Ascending aorta (tissue), 2 donors: ENCODE data around the gene WNT3A. TPM values are rescaled to one million over a fixed set of nuclear protein-coding genes. Genes with fewer than 3 reads are reported as not detected.

Source experiments
- DNase-seq, 2 donors: peaks; one replicate each; pipeline ENCODE4 v3.0.0-alpha.2; 2019; ENCODE audit warnings: low spot score in 2 of 2
- H3K27ac ChIP-seq, 2 donors: fragments of 200-600 bp; sonication (generic); one replicate each; pipeline ENCODE4 v1.5.1; 2016 to 2017; ENCODE audit warnings: mild to moderate bottlenecking in 1 of 2
- H3K27me3 ChIP-seq: fragments of 200-600 bp; sonication (generic); one replicate; pipeline ENCODE4 v1.5.1; 2017
- H3K36me3 ChIP-seq, 2 donors: fragments of 200-600 bp; sonication (generic); one replicate each; pipeline ENCODE4 v1.5.1; 2016
- H3K4me1 ChIP-seq, 2 donors: fragments of 200-600 bp; sonication (generic); one replicate each; pipeline ENCODE4 v1.5.1; 2016 to 2017; ENCODE audit warnings: mild to moderate bottlenecking in 1 of 2
- H3K4me3 ChIP-seq, 2 donors: fragments of 200-600 bp; sonication (generic); one replicate each; pipeline ENCODE4 v1.5.1; 2016 to 2017; ENCODE audit warnings: mild to moderate bottlenecking in 1 of 2
- H3K9me3 ChIP-seq, 2 donors: fragments of 200-600 bp; sonication (generic); one replicate each; pipeline ENCODE4 v1.5.1; 2016
- CTCF ChIP-seq, 3 experiments: fragments of 200-600 bp in 2 of 3; fragments of 450-650 bp in 1 of 3; sonication (generic) in 2 of 3; IDR thresholded peaks; one replicate each; pipeline ENCODE4 v1.5.1; 2016 to 2019; ENCODE audit warnings: antibody characterized with exemption in 3 of 3, mild to moderate bottlenecking in 1 of 3, moderate library complexity in 1 of 3
- intact Hi-C: fragments of 100-400 bp; cut with DNase I; formaldehyde crosslinking; loops from one replicate; pipeline ENCODE4 v1.15.1; 2023
- total RNA-seq: library from RNA; depleted of rRNA; stranded (reverse); fragments of >200 nt; gene quantifications from one replicate; pipeline ENCODE4 v1.1.0, GENCODE V29; 2016

Gene WNT3A
- total RNA-seq, 1 donor from 2014 or later: not detected

DNA sequence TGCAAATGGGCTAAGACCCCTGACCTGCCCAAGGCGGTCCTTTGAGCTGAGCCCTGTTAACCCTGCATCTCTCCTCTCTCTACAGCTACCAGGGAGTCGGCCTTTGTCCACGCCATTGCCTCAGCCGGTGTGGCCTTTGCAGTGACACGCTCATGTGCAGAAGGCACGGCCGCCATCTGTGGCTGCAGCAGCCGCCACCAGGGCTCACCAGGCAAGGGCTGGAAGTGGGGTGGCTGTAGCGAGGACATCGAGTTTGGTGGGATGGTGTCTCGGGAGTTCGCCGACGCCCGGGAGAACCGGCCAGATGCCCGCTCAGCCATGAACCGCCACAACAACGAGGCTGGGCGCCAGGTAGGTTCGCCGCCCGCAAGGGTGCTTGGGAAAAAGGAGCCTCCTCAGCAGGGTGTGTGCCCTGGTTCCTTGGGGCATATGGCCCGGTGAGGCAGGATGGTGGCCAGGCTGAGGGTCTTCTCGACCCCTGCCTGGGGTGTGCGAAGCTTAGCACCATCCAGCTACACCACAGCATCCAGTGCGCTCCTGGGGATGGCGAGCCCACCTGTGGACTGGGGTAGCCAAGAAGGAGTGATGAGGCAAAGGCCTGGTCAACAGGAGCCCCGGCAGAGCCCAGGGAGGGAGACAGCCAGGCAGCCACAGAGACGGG lies 43.9 kb downstream of the WNT3A start:
- DNase-seq: no peak
- intact Hi-C loops: no loop called here
- Histone ChIP-seq H3K27me3 (no peaks in the 10 kb centered on the region), H3K36me3 (no peaks in the 10 kb centered on the region), H3K4me1 (no peaks in the 10 kb centered on the region), H3K4me3 (no peak overlapping the region), H3K27ac (no peak overlapping the region), H3K9me3 (no peaks in the 10 kb centered on the region)
- TF ChIP-seq CTCF (IDR thresholded peaks at IDR 0.05): no peak

GRCh38 chr1:228058172-228058948 lies 51.6 kb downstream of the WNT3A start:
- H3K9me3 ChIP-seq: no peaks in the 10 kb centered on the region
- no peak for TF ChIP-seq CTCF (IDR thresholded peaks at IDR 0.05)
- H3K4me1 ChIP-seq: no peaks in the 10 kb centered on the region
- H3K4me3 ChIP-seq: no peak overlapping the region
- H3K27ac ChIP-seq: no peak overlapping the region
- intact Hi-C loops: no loop called here
- H3K27me3 ChIP-seq: peaks cover 34% of the 10 kb centered on the region
- DNase-seq: no peak
- no peaks in the 10 kb centered on the region for H3K36me3 ChIP-seq

DNA sequence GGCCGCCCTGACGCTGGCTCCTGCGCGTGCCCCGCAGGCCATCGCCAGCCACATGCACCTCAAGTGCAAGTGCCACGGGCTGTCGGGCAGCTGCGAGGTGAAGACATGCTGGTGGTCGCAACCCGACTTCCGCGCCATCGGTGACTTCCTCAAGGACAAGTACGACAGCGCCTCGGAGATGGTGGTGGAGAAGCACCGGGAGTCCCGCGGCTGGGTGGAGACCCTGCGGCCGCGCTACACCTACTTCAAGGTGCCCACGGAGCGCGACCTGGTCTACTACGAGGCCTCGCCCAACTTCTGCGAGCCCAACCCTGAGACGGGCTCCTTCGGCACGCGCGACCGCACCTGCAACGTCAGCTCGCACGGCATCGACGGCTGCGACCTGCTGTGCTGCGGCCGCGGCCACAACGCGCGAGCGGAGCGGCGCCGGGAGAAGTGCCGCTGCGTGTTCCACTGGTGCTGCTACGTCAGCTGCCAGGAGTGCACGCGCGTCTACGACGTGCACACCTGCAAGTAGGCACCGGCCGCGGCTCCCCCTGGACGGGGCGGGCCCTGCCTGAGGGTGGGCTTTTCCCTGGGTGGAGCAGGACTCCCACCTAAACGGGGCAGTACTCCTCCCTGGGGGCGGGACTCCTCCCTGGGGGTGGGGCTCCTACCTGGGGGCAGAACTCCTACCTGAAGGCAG lies 52.3 kb downstream of the WNT3A start:
- H3K9me3 ChIP-seq: no peaks in the 10 kb centered on the region
- peaks cover 34% of the 10 kb centered on the region for H3K27me3 ChIP-seq
- peak in 1 of 2 donors; percentile 57 for DNase-seq
- no peak overlapping the region for H3K27ac ChIP-seq
- no peaks in the 10 kb centered on the region for H3K4me1 ChIP-seq
- intact Hi-C loops: no loop called here
- H3K36me3 ChIP-seq: no peaks in the 10 kb centered on the region
- TF ChIP-seq CTCF (IDR thresholded peaks at IDR 0.05): no peak
- no peak overlapping the region for H3K4me3 ChIP-seq

DNA sequence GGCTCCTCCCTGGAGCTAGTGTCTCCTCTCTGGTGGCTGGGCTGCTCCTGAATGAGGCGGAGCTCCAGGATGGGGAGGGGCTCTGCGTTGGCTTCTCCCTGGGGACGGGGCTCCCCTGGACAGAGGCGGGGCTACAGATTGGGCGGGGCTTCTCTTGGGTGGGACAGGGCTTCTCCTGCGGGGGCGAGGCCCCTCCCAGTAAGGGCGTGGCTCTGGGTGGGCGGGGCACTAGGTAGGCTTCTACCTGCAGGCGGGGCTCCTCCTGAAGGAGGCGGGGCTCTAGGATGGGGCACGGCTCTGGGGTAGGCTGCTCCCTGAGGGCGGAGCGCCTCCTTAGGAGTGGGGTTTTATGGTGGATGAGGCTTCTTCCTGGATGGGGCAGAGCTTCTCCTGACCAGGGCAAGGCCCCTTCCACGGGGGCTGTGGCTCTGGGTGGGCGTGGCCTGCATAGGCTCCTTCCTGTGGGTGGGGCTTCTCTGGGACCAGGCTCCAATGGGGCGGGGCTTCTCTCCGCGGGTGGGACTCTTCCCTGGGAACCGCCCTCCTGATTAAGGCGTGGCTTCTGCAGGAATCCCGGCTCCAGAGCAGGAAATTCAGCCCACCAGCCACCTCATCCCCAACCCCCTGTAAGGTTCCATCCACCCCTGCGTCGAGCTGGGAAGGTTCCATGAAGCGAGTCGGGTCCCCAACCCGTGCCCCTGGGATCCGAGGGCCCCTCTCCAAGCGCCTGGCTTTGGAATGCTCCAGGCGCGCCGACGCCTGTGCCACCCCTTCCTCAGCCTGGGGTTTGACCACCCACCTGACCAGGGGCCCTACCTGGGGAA lies 53.0 kb downstream of the WNT3A start:
- Histone ChIP-seq H3K4me1 (no peaks in the 10 kb centered on the region), H3K4me3 (no peak overlapping the region), H3K9me3 (no peaks in the 10 kb centered on the region), H3K36me3 (no peaks in the 10 kb centered on the region), H3K27me3 (peaks cover 34% of the 10 kb centered on the region), H3K27ac (no peak overlapping the region)
- intact Hi-C loops: no loop called here
- peak in 1 of 2 donors; percentile 64 for DNase-seq
- no peak for TF ChIP-seq CTCF (IDR thresholded peaks at IDR 0.05)

DNA sequence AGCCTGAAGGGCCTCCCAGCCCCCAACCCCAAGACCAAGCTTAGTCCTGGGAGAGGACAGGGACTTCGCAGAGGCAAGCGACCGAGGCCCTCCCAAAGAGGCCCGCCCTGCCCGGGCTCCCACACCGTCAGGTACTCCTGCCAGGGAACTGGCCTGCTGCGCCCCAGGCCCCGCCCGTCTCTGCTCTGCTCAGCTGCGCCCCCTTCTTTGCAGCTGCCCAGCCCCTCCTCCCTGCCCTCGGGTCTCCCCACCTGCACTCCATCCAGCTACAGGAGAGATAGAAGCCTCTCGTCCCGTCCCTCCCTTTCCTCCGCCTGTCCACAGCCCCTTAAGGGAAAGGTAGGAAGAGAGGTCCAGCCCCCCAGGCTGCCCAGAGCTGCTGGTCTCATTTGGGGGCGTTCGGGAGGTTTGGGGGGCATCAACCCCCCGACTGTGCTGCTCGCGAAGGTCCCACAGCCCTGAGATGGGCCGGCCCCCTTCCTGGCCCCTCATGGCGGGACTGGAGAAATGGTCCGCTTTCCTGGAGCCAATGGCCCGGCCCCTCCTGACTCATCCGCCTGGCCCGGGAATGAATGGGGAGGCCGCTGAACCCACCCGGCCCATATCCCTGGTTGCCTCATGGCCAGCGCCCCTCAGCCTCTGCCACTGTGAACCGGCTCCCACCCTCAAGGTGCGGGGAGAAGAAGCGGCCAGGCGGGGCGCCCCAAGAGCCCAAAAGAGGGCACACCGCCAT lies 53.8 kb downstream of the WNT3A start:
- intact Hi-C loops: no loop called here
- H3K27me3 ChIP-seq: peaks cover 34% of the 10 kb centered on the region

More for the DNA sequence above, 53.8 kb downstream of the WNT3A start:
- peak in 1 of 2 donors; percentile 57 for DNase-seq
- Histone ChIP-seq H3K4me3 (no peak overlapping the region), H3K9me3 (no peaks in the 10 kb centered on the region), H3K36me3 (no peaks in the 10 kb centered on the region), H3K4me1 (no peaks in the 10 kb centered on the region), H3K27ac (no peak overlapping the region)
- TF ChIP-seq CTCF (IDR thresholded peaks at IDR 0.05): no peak
